CD4-positive, alpha-beta T cell treated with Interleukin-15 for 1 hour (primary cell): ENCODE data around the gene HOXB3.
A peak's percentile ranks its signal among the peaks of the same experiment; 100 is the strongest.

Experiments used
- DNase-seq: peaks from one replicate; pipeline ENCODE4 v3.0.0-alpha.2; 2020

HOXB3 gene

DNA sequence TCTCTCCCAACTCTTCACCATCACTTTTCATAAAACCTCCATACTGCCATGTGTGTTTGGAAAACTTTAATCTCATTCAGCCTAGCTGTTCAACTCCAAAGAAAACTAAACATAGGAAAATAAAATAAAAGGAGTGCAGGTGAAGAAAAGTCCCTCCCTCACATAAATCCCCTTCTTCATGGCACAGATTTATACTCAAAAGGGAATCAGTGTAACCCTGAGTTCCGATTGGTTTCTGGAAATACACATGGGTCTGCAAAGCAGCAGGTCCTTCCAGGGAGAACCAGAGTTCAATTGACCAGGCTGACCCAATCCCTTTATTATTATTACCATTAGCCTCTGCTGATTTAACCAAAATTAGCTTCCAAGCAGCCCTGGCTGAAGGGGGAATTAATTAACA, 36.2 kb downstream of the HOXB3 start:
- no peak for DNase-seq

DNA sequence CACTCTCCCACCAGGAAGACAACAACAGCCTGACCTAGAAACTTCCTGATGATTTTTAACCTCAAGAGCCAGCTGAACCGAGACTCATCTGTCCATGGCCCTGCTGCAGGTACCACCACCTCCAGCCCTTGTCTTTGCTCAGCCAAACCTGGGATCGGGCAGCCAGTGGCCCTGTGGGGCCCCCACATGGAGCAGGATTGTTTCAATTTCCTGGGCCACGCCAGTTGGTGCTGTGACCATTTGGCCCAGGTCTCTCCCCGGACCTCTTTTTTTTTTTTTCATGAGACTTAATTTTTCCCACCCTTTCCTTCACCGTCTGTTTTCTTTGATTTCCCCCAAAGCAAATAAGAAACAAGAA, 36.9 kb downstream of the HOXB3 start:
- DNase-seq, result no peak

DNA sequence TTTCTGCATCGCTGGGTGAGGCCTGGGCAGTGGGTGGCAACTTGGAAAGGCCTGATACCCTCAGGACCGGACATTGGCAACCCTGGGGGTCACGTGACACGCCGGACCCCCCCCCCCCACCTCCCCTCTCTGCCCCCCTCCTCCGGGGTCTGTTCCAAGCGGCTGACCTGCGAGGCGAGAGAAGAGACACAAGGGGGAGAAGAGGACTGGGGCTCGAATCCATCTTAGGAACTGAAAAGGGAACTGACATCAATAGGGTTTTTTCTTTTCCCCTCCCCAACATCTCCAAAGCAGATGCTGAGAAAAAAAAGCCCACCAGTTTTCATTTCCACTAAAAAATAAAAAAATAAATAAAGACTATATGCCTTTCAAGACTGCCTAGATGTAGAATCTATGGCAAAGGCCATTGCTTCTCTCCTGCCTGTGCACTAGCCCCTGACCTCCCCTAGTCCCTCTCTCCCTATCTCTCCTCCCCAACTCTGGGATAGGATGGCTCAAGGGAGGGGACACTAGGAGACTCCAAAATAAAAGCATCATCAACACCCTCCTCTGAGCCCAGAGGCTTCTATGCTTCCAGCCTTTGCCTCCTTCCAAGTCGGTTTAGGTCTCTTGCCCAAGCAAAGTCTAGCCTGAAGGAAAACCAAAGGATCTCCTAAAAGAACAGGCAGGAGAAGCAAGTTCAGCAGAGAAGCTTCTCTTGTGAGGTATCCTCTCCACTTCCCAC, 37.4 kb downstream of the HOXB3 start:
- DNase-seq, result no peak

- no peak for DNase-seq
Measured at GRCh38 chr17:48551596-48552465, 38.2 kb downstream of the HOXB3 start.

GRCh38 chr17:48551214-48551555, 38.9 kb downstream of the HOXB3 start:
- DNase-seq, result no peak

DNA sequence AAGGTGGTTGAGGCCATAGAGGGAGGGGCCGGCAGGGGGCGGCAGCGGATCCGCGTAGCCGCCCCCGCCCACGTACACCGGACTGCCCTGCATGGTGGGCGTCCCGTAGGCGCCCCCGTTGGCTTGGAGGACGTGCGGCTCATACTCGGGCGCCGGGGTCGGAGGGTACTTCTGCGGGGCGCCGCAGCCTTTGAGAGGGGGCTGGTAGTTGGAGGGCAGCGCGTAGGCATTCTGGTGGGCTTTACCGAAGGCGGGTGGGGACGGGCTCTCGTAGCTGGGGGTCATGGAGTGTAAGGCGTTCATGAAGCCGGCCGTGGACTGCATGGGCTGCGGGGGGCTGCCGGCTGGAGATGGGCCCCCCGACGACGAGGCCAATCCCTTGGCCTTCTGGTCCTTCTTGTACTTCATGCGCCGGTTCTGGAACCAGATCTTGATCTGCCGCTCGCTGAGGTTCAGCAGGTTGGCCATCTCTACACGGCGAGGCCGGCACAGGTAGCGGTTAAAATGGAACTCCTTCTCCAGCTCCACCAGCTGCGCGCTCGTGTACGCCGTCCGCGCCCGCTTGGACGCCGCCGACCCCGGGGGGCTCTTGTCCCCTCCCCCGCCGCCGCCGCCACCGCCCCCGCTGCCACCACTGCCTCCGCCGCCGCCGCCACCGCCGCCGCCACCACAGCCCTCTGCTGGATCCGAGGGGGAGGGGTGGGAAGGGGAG, 39.4 kb downstream of the HOXB3 start:
- no peak for DNase-seq

DNA sequence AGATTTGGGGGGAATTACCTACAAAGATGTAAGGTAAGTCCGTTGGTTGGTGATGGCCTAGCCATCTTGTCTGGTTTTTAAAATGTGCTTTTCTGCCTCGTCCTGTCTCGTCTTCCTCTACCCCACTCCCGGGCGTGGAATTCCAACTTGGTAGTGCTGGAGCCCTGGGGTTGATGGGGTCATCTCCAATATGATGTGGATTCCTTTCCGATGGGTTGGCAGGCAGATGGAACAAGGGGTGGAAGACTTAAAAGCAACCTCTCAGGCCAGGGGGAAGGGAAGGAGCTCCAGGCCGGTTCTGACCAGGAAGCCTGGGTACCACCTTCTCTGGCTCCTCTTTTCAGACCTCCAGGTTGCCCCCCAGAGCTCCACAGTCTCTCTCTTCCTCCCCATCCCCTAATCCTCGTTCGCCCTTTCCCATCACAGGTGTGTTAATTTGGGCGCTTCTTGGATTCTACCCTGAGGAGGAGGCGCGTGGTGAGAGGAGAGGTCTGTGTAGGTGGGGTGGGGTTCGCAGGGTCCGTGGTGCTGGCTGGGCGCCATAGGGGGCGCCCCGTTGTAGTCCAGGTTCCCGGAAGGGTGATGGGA, 40.0 kb downstream of the HOXB3 start:
- no peak for DNase-seq

GRCh38 chr17:48549281-48549630, 40.8 kb downstream of the HOXB3 start:
- no peak for DNase-seq

GRCh38 chr17:48548523-48549280, 41.3 kb downstream of the HOXB3 start:
- DNase-seq, result no peak

GRCh38 chr17:48547808-48548522, 42.1 kb downstream of the HOXB3 start:
- DNase-seq, result peak; percentile 48

DNA sequence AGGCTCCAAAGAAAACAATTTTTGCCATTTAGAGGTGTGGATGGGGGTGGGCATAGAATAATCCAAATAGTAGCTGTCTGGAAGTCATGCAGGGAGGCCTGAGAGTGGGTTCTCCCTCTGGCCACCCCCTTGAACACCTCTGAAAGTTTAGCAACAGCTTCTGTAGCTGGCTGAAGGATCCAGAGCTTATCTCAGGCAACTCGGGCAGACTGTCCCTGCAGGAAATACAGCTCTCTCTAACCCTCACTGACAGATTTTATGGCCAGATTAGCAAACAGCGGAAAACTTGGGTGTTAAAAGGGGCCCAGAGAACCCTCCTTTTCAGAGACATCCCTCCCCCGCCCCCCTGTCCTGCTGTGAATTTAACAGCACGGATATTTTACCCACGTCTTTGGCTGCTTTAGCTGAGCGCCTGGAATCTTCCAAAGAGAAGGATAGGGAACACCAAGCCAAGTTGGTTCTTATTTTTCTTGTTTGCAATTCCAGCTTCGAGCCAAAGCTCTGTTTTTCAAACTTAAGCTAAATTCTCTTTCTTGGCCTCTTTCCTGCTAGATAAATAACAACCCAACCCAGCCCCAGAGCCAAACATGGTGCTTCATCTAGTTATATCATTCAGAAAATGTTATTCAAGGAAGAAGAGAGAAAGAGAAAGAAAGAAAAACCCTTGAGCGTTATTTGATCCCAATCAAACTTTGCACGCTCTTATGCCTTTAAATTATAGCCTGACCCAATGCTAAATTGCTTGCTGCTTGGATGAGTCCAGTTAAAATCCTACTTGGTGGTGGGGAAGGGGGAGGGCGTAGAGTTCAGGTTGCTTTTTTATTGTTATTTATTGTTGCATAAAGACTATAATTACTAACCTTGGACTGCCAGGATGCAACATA, 42.9 kb downstream of the HOXB3 start:
- DNase-seq, result no peak

GRCh38 chr17:48546137-48546923, 43.7 kb downstream of the HOXB3 start:
- DNase-seq, result no peak

DNA sequence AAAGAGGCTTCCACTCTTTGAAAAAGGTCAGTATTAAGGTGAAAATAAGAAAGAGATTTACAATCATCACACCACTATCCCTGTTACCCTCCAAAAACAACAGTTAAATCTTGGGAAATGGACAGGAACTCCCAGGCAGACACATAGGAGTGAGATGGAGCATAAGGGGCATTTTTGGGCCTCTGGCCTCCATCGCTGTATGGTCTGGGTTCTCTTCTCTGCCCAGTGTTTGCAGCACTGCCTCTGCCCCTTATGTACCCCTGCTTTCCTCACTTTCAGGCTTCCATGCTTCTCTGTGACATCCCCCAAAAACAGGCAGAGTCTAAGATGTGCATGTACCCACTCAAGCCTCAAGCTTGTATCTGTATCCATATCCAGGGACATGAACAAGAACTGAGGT, 44.5 kb downstream of the HOXB3 start:
- DNase-seq, result no peak

DNA sequence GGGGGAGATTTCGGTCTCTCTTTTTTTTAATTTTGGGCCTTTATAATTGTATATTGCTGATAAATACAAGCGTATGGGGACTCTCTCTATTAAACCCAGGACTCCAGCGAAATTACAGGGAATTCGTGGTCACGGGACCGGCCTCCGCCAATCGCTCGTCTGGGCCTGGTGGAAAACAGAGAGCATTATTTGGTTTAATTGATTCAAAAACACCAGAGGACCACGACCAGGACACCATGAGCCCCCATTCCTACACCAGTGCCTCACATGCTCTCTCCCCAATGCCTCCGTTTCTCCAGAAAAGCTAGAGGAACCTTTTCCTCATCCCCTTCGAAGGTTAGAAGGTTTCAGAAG, 45.0 kb downstream of the HOXB3 start, which contains the start of gene HOXB2:
HOXB2 (minus strand) TSS at position 88 of the 354 bp plus-strand sequence. CDS start 198 bp downstream, outside the sequence.
- DNase-seq, result no peak

DNA sequence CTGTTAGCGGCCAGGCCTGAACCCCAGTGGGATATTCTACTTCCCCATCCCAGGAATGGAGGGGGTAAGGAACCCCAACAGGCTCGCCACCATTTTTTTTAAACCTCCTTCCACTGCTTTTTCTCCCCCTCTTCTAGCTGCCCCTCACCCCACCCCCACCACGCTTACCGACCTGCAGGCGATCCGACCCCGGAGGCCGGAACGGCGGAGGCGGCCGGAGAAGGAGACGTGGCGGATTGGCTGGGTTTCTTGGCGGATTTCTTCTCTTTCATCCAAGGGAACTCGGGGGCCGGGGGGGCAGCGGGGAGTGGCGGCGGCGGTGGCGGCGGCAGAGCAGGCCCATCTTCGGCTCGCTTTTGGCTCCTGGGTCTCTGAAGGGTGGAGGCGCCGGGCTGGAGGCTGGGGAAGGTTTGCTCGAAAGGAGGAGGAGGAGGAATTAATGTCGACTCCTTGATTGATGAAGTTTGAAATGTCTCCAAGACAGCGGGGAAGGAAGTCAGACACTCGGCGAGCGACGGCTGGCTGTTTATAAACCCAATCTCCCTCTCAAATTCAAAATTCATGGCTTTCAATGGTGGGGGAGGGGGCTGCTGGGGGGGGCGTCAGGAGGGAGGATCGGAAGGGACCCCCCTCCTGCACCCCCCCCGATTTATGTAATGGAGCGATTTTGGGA, 45.6 kb downstream of the HOXB3 start:
- DNase-seq, result no peak

DNA sequence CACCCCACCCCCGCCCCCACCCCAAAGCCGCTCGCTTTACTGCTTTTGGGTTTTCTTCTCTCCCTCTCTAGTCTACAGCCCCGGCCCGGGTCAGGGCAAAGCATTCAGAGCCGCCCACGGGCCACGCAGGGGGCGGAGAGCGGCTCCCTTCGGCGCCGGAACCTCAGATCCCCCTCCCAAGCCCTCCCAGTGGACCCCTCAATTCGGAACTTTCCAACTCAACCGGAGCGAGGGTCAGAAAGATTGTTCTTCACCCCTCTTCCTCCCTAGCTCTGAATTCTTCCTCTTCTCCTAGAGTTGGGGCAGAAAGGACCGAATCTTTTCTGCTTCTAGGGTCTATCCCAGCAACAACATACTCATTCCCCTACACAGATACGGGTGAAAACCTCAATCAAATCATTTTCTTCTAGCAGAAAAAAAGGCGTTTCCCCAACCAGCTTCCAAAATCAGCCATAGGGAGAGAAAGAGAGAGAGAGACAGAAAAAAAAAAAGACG, 46.1 kb downstream of the HOXB3 start:
- no peak for DNase-seq

DNA sequence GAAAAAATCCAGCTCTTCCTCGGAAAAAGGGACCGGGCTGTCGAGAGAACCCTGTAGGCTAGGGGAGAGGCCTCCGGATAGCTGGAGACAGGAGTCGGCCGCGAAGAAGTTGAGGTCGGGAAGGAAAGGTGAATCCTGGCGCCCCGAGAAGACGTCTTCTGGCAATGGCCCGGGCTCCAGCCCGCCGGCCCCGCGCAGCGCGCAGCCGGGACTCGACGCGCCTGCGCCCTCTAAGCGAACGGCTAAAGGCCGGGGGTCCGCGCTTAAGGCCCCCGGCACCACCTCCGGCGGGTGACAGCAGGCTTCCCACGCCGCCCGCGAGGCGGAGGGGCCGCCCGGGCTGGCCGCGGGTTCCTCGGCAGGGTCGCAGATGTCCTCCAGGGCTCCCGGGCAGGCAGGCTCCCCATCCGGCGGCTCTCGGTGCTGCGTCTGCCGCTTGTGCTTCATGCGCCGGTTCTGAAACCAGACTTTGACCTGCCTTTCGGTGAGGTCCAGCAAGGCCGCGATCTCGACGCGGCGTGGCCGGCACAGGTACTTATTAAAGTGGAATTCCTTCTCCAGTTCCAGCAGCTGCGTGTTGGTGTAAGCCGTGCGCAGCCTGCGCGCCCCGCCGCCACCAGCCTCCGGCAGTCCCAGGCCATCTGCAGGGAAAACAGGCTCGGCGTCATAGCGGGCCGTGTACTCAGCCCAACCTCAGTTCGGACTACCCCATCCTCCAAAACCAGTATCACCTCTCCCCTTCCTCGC, 46.8 kb downstream of the HOXB3 start:
- DNase-seq, result peak; percentile 55

DNA sequence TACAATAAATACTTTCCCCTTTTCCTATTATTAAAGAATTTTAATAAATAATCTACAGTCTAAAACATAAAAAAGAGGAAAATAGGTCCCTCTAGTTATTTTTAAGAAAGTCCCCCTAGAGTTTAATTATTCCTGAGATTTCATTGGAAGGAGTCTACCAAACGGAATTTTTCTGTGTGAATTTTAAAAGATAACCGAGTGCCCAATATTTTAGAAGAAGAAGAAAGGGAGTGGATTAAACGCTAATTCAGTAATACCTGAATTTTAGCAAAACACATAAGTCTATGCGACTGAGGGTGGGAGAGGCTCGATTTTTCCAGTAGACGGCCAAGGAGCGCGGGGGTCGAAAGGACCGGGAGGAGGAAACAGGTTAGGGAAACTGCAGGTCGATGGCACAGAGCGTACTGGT, 47.3 kb downstream of the HOXB3 start:
- DNase-seq, result no peak
